Hepatocyte (in vitro differentiated cells): ENCODE results near the gene GLRX3. TPM values are rescaled to one million over a fixed set of nuclear protein-coding genes. Genes with fewer than 3 reads are reported as not detected.

Experiments used
- DNase-seq: peaks from one replicate; pipeline ENCODE4 v3.0.0-alpha.2; 2016; ENCODE audit warnings: low spot score
- H2AFZ ChIP-seq: fragments of 200-600 bp; sonication (generic); 2 replicates; pipeline ENCODE4 v1.6.0; 2016; ENCODE audit warnings: antibody characterized with exemption, mild to moderate bottlenecking
- H3K27ac ChIP-seq: fragments of 200-600 bp; sonication (generic); 2 replicates; pipeline ENCODE4 v1.5.1; 2016; ENCODE audit warnings: mild to moderate bottlenecking
- H3K27me3 ChIP-seq: fragments of 200-600 bp; sonication (generic); 2 replicates; pipeline ENCODE4 v1.6.1; 2016
- H3K36me3 ChIP-seq: fragments of 200-600 bp; sonication (generic); replicated peaks from 2 replicates; pipeline ENCODE4 v1.5.1; 2016; ENCODE audit warnings: low read depth; ENCODE audit not compliant: insufficient read depth
- H3K4me1 ChIP-seq: fragments of 200-600 bp; sonication (generic); 2 replicates; pipeline ENCODE4 v1.5.1; 2016; ENCODE audit warnings: mild to moderate bottlenecking, moderate library complexity; ENCODE audit not compliant: insufficient read depth
- H3K4me2 ChIP-seq: fragments of 200-600 bp; sonication (generic); 2 replicates; pipeline ENCODE4 v1.6.0; 2016
- H3K4me3 ChIP-seq: fragments of 200-600 bp; sonication (generic); 2 replicates; pipeline ENCODE4 v1.5.1; 2016; ENCODE audit warnings: mild to moderate bottlenecking
- H3K79me2 ChIP-seq: fragments of 200-600 bp; sonication (generic); 2 replicates; pipeline ENCODE4 v1.6.0; 2017; ENCODE audit warnings: mild to moderate bottlenecking
- H3K9me2 ChIP-seq: fragments of 200-600 bp; sonication (generic); replicated peaks from 2 replicates; pipeline ENCODE4 v1.6.0; 2017; ENCODE audit warnings: mild to moderate bottlenecking; ENCODE audit not compliant: insufficient read depth
- H3K9me3 ChIP-seq: fragments of 200-600 bp; sonication (generic); 2 replicates; pipeline ENCODE4 v1.5.1; 2016; ENCODE audit warnings: low read depth, mild to moderate bottlenecking
- H4K20me1 ChIP-seq: fragments of 200-600 bp; sonication (generic); 2 replicates; pipeline ENCODE4 v1.6.0; 2016; ENCODE audit warnings: mild to moderate bottlenecking; ENCODE audit not compliant: insufficient read depth, poor library complexity, severe bottlenecking
- CTCF ChIP-seq: fragments of 200-600 bp; sonication (generic); IDR thresholded peaks from 2 replicates; pipeline ENCODE4 v1.5.1; 2016; ENCODE audit warnings: antibody characterized with exemption, mild to moderate bottlenecking; ENCODE audit not compliant: poor library complexity
- EZH2 ChIP-seq: fragments of 200-600 bp; sonication (generic); IDR thresholded peaks from 2 replicates; pipeline ENCODE4 v1.6.1; 2016; ENCODE audit warnings: antibody characterized with exemption, mild to moderate bottlenecking, borderline replicate concordance
- EZH2phosphoT487 ChIP-seq: fragments of 200-600 bp; sonication (generic); IDR thresholded peaks from one replicate; pipeline ENCODE4 v1.6.1; 2018; ENCODE audit warnings: antibody characterized with exemption, mild to moderate bottlenecking, low read depth, moderate library complexity; ENCODE audit not compliant: unreplicated experiment, severe bottlenecking
- WGBS: methylation state at CpG from one replicate; pipeline ENCODE4 v1.1.6; 2016; ENCODE audit warnings: low lambda C conversion rate; ENCODE audit errors: missing lambda C conversion rate; 5-methylcytosine and 5-hydroxymethylcytosine counted together
- polyA plus RNA-seq: library from polyadenylated mRNA; unstranded; fragments of >200 nt; fragmentation: Nextera tagmentation; extraction: Ambion mirVana; gene quantifications from 2 replicates; pipeline ENCODE4 v1.2.1, GENCODE V29; 2016
- total RNA-seq: library from RNA; depleted of rRNA; stranded (reverse); fragments of >200 nt; gene quantifications from 2 replicates; pipeline ENCODE4 v1.2.3, GENCODE V29; 2014

GLRX3 gene
- total and polyA plus RNA-seq, 2 experiments from 2014 or later: 90.6 to 100 TPM

- Histone ChIP-seq H3K79me2 (peaks cover 69% of the 10 kb centered on the region), H3K27ac (peak overlapping the region; percentile 90), H3K36me3 (no peaks in the 10 kb centered on the region), H3K4me3 (peak overlapping the region; percentile 4), H2AFZ (no peak overlapping the region), H3K4me2 (peak overlapping the region; percentile 92), H3K9me3 (no peaks in the 10 kb centered on the region), H3K9me2 (no peaks in the 10 kb centered on the region), H3K27me3 (no peaks in the 10 kb centered on the region), H4K20me1 (peaks cover 39% of the 10 kb centered on the region), H3K4me1 (peaks cover 15% of the 10 kb centered on the region)
- WGBS: 34% methylated on average over 3 of the region's 3 CpGs
- TF ChIP-seq EZH2phosphoT487: no peak
- no peak for TF ChIP-seq EZH2
- TF ChIP-seq CTCF: no peak
- peak; percentile 85 for DNase-seq
These were observed 2.3 kb downstream of the GLRX3 start for GRCh38 chr10:130138479-130138866.

- H3K4me3 ChIP-seq: no peak overlapping the region
- H2AFZ ChIP-seq: no peak overlapping the region
- H3K4me2 ChIP-seq: no peak overlapping the region
- 91% methylated on average over 1 of the region's 1 CpG for WGBS
- H3K27ac ChIP-seq: no peak overlapping the region
- no peak for DNase-seq
- TF ChIP-seq CTCF (no peak), EZH2 (no peak), EZH2phosphoT487 (no peak)
- peaks cover 57% of the 10 kb centered on the region for H4K20me1 ChIP-seq
- H3K9me2 ChIP-seq: no peaks in the 10 kb centered on the region
- H3K9me3 ChIP-seq: no peaks in the 10 kb centered on the region
- H3K79me2 ChIP-seq: peaks cover 89% of the 10 kb centered on the region
- H3K27me3 ChIP-seq: no peaks in the 10 kb centered on the region
- H3K4me1 ChIP-seq: peaks cover 15% of the 10 kb centered on the region
- no peaks in the 10 kb centered on the region for H3K36me3 ChIP-seq
These were observed 4.2 kb downstream of the GLRX3 start for GRCh38 chr10:130140425-130140824.

- H4K20me1 ChIP-seq: peaks cover 63% of the 10 kb centered on the region
- H3K27ac ChIP-seq: no peak overlapping the region
- no peak overlapping the region for H2AFZ ChIP-seq
- H3K36me3 ChIP-seq: no peaks in the 10 kb centered on the region
- no peak for DNase-seq
- H3K4me2 ChIP-seq: no peak overlapping the region
- no peaks in the 10 kb centered on the region for H3K9me3 ChIP-seq
- peaks cover 15% of the 10 kb centered on the region for H3K4me1 ChIP-seq
- no peaks in the 10 kb centered on the region for H3K9me2 ChIP-seq
- no peak overlapping the region for H3K4me3 ChIP-seq
- H3K27me3 ChIP-seq: no peaks in the 10 kb centered on the region
- 96% methylated on average over 4 of the region's 4 CpGs for WGBS
- no peak for TF ChIP-seq EZH2phosphoT487
- peaks cover 95% of the 10 kb centered on the region for H3K79me2 ChIP-seq
These were observed 4.8 kb downstream of the GLRX3 start for GRCh38 chr10:130141038-130141437.

GRCh38 chr10:130141460-130141859 lies 5.3 kb downstream of the GLRX3 start:
- H3K4me3 ChIP-seq: no peak overlapping the region
- TF ChIP-seq EZH2: no peak
- TF ChIP-seq EZH2phosphoT487: no peak
- TF ChIP-seq CTCF: no peak
- no peaks in the 10 kb centered on the region for H3K36me3 ChIP-seq
- DNase-seq: no peak
- H3K9me2 ChIP-seq: no peaks in the 10 kb centered on the region
- H3K27me3 ChIP-seq: no peaks in the 10 kb centered on the region
- peaks cover 15% of the 10 kb centered on the region for H3K4me1 ChIP-seq
- H4K20me1 ChIP-seq: peaks cover 67% of the 10 kb centered on the region
- no peak overlapping the region for H2AFZ ChIP-seq
- no peaks in the 10 kb centered on the region for H3K9me3 ChIP-seq
- peak overlapping the region; percentile 16 for H3K4me2 ChIP-seq
- no peak overlapping the region for H3K27ac ChIP-seq
- H3K79me2 ChIP-seq: peaks cover 98% of the 10 kb centered on the region
- WGBS: 92% methylated on average over 1 of the region's 1 CpG
